GM21367 (cell line): ENCODE data around the gene MYO10.

Experiments
- ATAC-seq: cut with Tn5 transposase; IDR thresholded peaks from one replicate; pipeline ENCODE4 v1.9.1; 2021; ENCODE audit not compliant: unreplicated experiment

MYO10 gene

DNA sequence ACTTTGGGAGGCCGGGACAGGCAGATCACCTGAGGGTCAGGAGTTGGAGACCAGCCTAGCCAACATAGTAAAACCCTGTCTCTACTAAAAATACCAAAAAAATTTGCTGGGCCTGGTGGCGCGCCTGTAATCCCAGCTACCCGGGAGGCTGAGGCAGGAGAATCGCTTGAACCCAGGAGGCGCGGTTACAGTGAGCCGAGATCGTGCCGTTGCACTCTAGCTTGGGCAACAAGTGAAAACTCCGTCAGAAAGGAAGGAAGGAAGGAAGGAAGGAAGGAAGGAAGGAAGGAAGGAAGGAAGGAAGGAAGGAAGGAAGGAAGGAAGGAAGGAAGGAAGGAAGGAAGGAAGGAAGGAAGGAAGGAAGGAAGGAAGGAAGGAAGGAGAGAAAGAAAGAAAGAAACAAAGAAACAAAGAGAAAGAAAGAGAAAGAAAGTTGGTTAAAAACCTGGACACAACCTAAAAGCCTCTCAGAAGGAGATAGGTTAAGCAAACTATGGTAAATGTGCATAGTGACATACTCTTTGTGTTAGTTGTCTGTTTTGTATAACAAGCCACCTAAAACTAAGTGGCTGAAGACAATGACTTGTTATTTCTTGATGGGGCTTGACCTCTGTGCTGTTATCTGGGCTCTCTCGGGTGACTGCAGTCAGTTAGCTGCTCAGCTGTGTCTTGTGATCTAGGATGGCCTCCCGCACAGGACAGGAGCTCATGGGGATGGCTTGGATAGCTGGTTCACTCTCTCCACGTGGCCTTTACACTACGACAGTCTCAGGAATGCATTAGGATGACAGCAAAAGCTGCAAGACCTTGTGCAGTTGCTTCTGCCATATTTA, 8.0 kb upstream of the MYO10 start:
- ATAC-seq, result no peak

DNA sequence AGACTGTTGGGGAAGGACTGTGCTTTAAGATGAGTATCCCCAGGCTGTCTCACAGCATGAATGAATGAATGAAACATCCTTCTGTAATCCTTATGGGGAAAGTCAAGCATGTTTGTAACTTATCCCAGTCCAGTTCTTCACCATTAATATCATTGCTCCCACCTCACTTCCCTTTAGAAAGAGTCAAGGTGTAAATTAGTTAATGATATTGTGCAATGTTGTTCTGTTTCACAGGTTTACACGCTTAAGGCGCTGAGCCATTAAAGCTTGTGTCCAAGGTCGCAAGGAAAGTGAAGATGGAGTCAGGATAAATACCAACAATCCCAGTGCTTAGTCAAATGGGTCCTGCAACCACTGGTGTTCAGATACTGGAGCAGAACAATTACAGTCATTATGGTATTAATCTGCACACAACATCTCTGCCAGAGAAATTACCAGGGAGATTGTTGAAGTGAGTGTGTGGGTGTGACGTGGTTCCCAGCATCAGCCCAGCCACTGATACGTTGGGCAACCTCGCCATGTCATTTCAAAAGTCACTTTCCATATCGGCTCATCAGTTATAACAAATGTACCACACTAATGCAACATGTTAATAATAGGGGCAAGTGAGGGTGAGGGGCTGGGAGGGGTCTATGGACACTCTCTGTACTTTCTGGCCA, 1.5 kb upstream of the MYO10 start:
- no peak for ATAC-seq

DNA sequence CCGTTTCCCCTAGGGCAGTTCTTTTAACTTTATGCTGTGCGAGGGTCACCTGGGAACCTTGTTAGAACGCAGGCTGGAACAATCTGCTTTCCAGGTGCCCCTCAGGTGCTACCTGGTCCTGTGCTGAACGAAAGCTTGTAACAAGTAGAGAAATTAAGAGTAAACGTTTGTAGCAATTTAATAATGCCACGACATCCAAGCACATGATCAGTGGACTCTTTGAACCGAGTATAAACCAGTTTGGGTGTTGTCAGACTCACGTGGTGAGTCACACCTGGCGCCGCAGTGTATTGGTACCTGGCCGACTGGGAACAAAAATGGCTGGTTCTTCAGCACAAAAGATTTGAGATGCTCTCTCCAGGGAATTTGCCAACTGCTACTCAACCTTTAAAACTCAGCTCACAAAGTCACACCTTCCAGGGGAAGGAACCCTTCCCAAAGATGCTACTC, 926 bp upstream of the MYO10 start:
- no peak for ATAC-seq

DNA sequence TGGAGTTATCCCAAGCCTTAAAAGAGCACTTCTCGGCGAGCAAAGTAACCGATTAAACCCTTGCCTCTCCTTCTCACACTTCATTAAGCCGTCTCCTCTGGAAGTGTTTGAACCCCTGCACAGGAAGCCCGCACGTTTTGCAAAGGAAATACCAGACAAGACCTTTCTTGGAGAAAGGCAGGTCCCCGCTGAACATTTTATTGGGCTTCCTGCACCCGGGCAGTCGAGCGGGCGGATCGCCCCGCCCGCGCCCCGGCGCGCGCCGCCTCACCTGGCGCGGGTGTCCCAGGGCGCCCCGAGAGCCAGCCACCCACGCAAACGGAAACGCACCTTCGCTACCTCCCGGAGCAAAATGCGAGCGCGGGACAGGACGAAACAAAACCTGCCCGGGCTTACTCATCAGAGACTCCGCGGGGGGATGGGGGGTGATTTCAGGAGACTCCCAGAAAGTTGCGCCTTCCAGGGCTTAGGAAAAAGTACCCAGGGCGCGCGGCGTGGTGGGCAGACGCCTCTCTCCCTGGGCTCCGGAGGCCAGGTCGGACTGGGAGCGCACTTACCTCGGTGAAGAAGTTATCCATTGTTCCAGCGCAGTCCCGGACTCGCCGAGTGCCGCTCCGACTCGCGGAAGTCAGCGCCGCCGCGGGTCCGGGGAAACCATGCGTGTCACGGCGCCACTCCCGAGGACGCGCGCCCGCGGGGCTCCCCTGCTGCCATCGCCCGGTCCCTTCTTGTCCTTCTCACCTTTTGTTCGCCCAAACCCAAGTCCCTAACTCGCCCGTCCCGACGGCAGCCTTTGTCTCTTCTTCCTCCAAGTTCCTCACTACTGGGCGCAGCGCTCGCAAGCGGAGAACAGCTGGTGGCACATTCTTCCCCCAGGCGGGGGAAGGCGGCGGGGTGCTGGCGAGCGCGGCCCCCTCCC, 598 bp downstream of the MYO10 start:
- ATAC-seq, result peak; percentile 48

DNA sequence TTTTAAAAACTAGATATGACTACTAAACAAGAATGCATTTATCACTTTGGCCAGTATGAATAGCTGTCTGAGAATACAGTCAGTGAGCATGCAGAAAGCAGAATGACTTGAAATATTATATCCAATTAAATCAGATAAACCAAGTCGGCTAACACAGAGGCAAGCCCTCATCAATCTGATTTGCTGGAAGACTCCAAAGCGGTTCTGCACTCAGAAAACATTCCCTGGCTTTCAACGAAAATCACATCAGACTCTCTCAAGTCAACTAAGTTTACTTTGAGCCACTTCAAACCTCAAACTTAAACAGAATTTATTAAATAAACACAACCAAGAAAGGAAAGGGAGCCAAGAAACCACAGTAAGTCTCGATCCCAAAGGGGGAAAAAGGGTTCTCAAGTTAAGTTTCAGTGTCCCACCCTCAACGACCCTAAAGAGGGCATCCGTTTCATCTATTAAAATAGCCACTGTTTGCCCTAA, 1.4 kb downstream of the MYO10 start:
- ATAC-seq, result no peak

DNA sequence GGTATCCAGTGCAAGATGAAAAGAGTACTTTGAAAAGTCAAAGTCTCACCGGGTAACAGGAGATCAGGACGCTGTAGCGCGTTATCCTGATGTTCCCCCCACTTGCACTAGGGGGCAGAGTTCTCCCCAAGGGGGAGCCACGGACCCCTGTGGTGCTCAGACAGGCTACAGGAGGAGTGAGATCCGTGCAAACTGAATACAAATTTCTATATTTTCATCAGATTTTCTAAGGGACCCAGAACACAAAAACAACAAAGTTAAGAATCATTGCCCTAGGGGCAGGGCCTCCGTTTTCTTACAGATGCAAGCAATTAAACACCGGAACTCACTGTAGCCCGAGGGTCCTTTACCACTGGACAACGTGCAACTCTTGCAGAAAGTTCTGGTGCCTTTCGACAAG, 2.0 kb downstream of the MYO10 start:
- peak; percentile 61 for ATAC-seq

DNA sequence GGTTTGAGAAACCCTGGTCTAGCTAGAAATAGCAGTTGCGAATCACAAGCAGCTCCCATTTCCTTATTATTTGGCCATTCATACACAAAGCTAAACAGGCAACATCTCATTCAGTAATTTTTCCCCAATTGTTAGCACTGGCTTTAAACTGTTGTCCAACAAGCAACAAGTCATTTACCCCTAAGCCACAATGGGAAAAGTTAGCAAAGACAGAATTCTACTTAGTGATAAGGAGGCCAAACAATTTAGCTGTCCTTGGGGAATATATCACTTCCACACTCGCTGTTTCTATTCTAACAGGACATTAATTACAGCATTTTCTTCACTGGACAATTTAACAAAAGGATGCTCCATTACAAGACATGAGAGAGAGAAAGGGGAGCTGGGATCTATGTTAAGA, 2.8 kb downstream of the MYO10 start:
- no peak for ATAC-seq

DNA sequence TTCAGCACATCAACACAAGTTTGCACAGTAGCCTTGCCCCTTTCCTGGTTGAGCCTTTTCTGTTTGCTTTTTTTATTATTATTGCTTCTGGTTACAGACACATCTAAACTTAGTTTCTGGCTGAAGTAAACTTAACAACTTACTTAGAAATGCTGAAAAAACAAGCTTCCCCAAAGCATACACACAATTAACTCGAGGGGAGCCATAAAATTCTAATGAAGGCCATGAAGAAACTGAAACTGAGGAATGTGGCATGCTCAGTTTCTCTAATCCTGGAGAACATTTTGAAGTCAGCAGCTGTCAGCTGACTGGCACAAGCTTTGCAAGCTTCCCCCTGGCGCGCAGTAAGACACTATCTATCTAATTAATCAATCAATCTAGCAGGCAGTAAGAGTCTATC, 3.7 kb downstream of the MYO10 start:
- no peak for ATAC-seq

DNA sequence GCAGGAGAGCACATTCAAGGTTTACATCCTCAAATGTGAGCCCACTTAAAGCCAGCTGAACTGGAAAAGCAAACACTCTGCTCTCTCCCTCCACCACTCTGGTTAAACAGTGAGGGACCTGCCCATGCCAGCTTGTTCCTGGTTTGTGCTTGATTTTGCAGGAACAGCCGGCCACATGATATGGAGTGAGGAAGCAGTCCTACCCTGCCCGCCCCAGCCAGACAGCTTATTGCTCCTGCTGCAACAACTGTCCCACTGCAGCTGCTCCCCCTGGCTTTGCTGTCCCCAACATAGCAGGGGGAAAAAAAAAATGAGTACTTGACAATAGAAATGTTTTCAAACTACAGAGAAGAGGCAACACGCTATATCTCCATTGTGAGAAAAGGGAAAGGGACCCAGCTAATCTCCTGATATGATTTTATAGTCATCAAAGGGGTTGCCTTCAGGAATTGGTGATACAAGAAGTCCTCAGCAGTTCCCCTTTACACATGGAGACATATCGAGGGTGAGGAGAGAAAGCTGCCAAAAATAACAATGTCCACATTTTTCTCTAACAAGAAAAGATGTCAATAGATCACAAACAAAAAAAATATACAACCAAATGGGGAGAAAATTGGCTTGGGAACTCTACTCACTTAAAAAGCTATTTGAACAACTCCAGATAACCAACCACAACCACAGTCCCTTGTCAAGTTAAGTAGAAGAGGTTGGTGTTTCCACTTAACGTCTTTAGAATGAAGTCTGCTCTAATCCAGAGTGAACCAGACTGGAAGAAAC, 4.6 kb downstream of the MYO10 start:
- no peak for ATAC-seq

DNA sequence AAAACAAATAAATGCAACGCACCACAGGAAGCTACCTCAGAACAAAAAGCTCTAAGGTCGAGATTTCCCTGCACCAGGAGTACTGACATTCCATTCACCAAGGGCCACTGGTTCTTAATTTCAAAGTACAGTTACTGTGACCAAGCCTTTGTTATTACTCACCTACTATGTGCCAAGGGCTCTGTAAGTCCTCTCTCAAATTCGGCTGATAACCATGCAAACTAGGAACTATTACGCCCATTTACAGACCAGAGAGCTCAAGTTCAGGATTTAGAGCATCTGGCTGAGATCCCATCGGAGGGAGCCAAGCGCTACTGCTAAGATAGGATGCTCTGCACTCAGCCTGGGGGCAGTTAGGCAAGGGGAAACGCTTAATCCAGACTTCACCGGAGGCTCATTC, 5.6 kb downstream of the MYO10 start:
- ATAC-seq, result no peak

DNA sequence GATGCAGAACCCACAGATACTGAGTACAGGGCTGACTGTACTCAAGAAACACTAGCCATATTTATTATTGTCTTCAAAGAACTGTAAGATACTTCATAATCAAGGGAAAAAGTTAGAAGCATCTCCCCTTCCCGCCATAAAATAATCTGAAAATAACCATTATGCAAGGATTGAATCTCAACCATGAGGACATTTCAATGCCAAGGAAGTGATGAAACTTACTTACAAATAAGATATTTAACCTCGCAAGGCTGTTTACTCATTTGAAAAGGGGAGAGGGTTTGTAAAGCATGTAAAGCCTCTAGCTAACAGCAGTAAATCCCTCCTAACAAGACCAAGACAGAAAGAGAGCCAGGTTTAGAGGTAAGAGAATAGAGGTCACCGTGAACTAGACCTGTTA, 6.3 kb downstream of the MYO10 start:
- no peak for ATAC-seq

DNA sequence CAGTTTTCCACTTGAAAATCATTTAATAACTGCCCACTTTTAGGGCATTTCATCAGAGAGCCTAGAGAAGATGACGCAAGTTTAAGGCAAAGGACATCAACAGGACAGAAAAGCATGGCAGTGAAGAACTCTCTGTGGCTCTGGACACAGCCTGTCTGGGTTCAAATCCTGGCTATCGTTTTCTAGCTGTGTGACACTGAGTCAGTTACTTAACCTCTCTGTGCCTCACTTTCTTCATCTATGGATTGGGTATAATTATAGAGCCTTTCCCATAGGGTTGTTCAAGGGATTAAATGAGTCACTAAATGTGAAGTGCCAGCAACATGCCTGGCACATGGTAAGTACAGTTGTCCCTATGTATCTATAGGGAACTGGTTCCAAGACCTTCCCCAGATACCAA, 6.7 kb downstream of the MYO10 start:
- no peak for ATAC-seq

DNA sequence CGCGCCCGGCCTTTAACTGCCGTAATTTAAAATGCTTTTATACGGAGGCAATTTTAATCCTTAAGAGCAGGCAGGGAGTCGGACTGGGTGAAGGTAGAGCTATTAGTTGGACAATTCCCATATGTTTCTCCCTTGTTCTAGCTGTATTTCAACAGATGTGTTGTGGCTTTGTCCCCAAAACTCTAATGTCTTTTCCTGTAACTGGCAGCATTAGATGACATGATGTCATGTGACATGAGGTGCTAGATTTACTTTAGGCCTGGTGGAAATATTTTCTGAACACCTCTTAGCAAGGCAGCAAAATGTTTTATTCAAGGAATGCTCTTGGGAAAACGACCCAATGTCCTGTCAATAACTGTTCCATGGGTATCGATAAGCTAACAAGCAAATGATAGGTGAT, 8.5 kb downstream of the MYO10 start:
- no peak for ATAC-seq

DNA sequence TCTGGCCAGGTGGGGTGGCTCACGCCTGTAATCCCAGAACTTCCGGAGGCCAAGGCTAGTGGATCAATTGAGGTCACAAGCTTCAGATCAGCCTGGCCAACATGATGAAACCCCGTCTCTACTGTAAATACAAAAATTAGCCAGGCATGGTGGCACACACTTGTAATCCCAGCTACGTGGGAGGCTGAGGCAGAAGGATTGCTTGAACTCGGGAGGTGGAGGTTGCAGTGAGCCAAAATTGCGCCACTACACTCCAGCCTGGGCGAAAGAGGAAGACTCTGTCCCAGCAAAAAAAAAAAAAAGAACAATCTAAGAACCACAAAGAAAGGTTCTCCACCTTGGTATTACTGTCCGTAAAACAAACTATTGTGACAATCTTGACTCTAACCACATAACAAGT, 9.7 kb downstream of the MYO10 start:
- no peak for ATAC-seq

DNA sequence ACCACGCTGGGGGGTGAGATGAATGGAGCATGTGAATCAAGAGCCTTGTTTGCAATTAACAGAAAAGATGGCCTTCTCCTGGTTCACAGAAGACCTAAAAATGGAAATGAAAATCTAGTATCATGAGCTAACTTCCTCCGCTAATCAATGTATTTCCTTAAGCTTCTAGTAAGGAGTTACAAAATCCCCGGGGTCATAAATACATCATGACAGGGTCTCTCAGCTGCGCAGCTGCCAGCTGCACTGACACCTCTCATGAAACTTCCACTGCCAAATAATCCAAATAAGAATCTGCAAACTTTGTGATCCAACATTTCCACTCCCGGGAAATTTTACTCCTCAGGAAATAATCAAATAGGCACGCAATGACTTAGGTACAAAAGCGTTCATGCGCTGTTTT, 11.9 kb downstream of the MYO10 start:
- ATAC-seq, result no peak

DNA sequence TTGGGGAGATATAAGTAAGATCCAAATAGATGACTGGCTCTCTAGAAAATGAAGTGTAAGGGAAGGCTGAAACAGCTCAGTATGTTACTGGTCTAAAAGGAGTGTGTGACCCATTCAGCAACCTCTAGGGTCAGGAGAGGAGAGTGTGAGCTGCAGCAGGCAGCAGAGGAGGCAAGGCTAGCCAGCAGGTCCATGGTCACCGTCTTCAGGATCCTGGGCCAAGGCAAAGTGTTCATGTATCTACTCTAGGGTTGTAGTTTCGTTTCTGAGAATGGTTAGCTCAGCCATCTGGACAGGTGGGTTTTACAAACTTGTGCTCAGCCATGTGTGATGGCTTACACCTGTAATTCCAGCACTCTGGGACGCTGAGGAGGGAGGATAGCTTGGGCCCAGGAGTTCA, 13.7 kb downstream of the MYO10 start:
- no peak for ATAC-seq

DNA sequence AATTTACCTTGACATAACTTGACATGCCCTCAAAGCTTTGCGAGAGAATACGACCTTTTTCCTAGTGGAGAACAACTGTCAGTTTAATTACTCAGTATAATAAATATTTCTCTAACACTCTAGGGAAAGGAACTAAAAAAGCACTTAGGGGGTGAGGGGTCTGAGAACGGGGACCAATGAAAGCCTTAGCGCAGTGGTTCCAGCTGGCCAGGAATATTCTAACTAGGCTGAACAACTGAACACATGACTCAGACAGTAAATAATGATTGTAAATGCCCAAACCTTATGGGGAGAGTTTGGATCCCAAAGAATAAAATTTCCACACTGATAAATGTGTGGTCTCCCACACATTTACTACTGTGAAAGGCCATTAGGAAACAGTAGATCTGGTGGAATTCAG, 14.9 kb downstream of the MYO10 start:
- ATAC-seq, result no peak

DNA sequence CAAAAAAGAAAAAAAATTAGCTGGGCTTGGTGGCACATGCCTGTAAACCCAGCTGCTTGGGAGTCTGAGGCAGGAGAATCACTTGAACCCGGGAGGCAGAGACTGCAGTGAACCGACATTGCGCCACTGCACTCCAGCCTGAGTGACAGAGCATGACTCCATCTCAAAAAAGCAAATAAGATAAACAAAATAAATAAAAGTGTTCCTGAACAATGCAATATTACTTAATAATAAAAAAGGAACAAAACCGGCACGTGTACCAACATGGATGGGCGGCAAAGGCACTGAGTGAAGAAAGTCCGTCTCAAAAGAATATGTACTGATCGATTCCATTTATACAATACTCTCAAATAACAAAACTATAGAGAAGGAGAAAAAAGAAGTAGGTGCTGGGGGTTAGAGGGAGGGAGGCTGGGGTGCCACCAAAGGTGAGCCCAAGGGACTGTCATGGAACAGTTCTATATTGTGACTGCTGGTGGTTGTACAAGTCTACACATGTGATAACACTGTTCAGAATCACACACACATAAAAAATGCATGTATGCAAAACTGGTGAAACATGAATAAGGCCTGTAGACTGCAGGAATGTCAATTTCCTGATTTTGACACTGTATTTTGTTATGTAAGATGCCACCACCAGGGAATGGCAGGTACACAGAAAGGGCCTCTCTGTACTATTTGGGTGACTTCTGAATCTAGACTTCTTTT, 15.8 kb downstream of the MYO10 start:
- no peak for ATAC-seq

DNA sequence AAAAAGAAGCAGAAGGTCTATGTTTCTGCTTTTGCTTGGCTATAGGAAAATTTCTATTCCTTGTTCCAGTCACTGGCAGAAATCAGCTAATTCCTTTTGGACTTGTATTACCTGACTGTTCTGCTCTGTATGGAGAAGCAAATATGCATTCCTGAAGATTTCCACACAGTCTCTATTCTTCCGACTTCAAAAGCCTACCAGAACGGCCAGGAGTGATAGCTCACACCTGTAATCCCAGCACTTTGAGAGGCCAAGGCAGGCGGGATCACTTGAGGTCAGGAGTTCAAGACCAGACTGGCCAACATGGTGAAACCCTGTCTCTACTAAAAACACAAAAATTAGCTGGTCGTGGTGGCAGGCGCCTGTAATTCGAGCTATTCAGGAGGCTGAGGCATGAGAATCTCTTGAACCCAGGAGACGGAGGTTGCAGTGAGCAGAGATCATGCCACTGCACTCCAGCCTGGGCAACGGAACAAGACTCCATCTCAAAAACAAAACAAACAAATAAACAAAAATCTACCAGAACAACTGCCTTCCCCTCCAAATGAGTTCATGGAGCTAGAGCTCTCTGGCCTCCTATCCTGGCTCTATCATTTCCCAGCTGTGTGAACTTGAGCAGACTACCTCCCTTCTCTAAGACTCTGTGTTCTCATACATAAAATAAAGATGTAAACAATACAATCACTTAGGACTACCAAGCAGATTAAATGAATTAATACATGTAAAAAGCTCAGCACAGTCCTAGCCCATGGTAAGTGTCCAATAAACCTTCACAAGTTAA, 17.0 kb downstream of the MYO10 start:
- no peak for ATAC-seq
